ENCODE results near the gene FAM162A.
"Not testable (repeated sequence)": the region's sequence is repeated elsewhere in the genome, so short reads cannot be mapped to it uniquely, and the experiment has no call there.

Gene FAM162A

GRCh38 chr3:122365073-122365472 lies 18.9 kb upstream of the FAM162A start:
- Mint-ChIP-seq H3K27me3 (ENCODE audit: low read depth) (no peaks in the 10 kb centered on the region), H3K4me1 (ENCODE audit: low read depth) (peaks cover 26% of the 10 kb centered on the region), H3K4me3 (no peak overlapping the region), H3K9me3 (no peaks in the 10 kb centered on the region), H3K27ac (peak overlapping the region; percentile 85), H3K36me3 (ENCODE audit: low read depth) (peaks cover 29% of the 10 kb centered on the region)

- Mint-ChIP-seq H3K27ac (peak overlapping the region; percentile 85), H3K36me3 (ENCODE audit: low read depth) (peaks cover 26% of the 10 kb centered on the region), H3K4me1 (ENCODE audit: low read depth) (peaks cover 26% of the 10 kb centered on the region)
- not testable (repeated sequence) for H3K27me3 Mint-ChIP-seq (ENCODE audit: low read depth); H3K4me3 Mint-ChIP-seq; H3K9me3 Mint-ChIP-seq
Measured at GRCh38 chr3:122365582-122366378, 18.2 kb upstream of the FAM162A start.

GRCh38 chr3:122366379-122366749 lies 17.6 kb upstream of the FAM162A start:
- H3K36me3 Mint-ChIP-seq (ENCODE audit: low read depth) = peaks cover 30% of the 10 kb centered on the region
- peak overlapping the region; percentile 67 for H3K27ac Mint-ChIP-seq
- no peaks in the 10 kb centered on the region for H3K9me3 Mint-ChIP-seq
- peaks cover 26% of the 10 kb centered on the region for H3K4me1 Mint-ChIP-seq (ENCODE audit: low read depth)
- H3K4me3 Mint-ChIP-seq = no peak overlapping the region
- no peaks in the 10 kb centered on the region for H3K27me3 Mint-ChIP-seq (ENCODE audit: low read depth)

- H3K9me3 Mint-ChIP-seq = no peaks in the 10 kb centered on the region
- peaks cover 14% of the 10 kb centered on the region for H3K4me1 Mint-ChIP-seq (ENCODE audit: low read depth)
- no peak overlapping the region for H3K4me3 Mint-ChIP-seq
- H3K36me3 Mint-ChIP-seq (ENCODE audit: low read depth) = peaks cover 17% of the 10 kb centered on the region
- H3K27me3 Mint-ChIP-seq (ENCODE audit: low read depth) = no peaks in the 10 kb centered on the region
- H3K27ac Mint-ChIP-seq = no peak overlapping the region
Measured at GRCh38 chr3:122374034-122374433, 9.9 kb upstream of the FAM162A start.

- Mint-ChIP-seq H3K4me3 (no peak overlapping the region), H3K27ac (no peak overlapping the region), H3K9me3 (no peaks in the 10 kb centered on the region), H3K4me1 (ENCODE audit: low read depth) (peaks cover 31% of the 10 kb centered on the region), H3K36me3 (ENCODE audit: low read depth) (peaks cover 16% of the 10 kb centered on the region), H3K27me3 (ENCODE audit: low read depth) (no peaks in the 10 kb centered on the region)
Measured at GRCh38 chr3:122377975-122378374, 6.0 kb upstream of the FAM162A start.

- Mint-ChIP-seq H3K36me3 (ENCODE audit: low read depth) (peaks cover 8% of the 10 kb centered on the region), H3K4me1 (ENCODE audit: low read depth) (peaks cover 50% of the 10 kb centered on the region), H3K4me3 (peak within 1 kb of the TSS; percentile 93), H3K9me3 (no peaks in the 10 kb centered on the region), H3K27me3 (ENCODE audit: low read depth) (no peaks in the 10 kb centered on the region), H3K27ac (peak within 1 kb of the TSS; percentile 90)
Measured at GRCh38 chr3:122382888-122383666, 905 bp upstream of the FAM162A start, which contains the start of gene MIX23. Gene MIX23, minus strand, starts transcription at chr3:122383231. Its CDS starts 7 bp downstream, at chr3:122383224.

GRCh38 chr3:122387709-122388108 lies 3.7 kb downstream of the FAM162A start:
- no peak overlapping the region for H3K4me3 Mint-ChIP-seq
- no peak overlapping the region for H3K27ac Mint-ChIP-seq
- H3K36me3 Mint-ChIP-seq (ENCODE audit: low read depth) = peaks cover 11% of the 10 kb centered on the region
- H3K9me3 Mint-ChIP-seq = no peaks in the 10 kb centered on the region
- no peaks in the 10 kb centered on the region for H3K27me3 Mint-ChIP-seq (ENCODE audit: low read depth)
- peaks cover 38% of the 10 kb centered on the region for H3K4me1 Mint-ChIP-seq (ENCODE audit: low read depth)

- Mint-ChIP-seq H3K4me3 (no peak overlapping the region), H3K27me3 (ENCODE audit: low read depth) (no peaks in the 10 kb centered on the region), H3K9me3 (no peaks in the 10 kb centered on the region), H3K36me3 (ENCODE audit: low read depth) (peaks cover 18% of the 10 kb centered on the region), H3K4me1 (ENCODE audit: low read depth) (peaks cover 42% of the 10 kb centered on the region), H3K27ac (no peak overlapping the region)
Measured at GRCh38 chr3:122389197-122389596, 5.2 kb downstream of the FAM162A start.

- Mint-ChIP-seq H3K4me1 (ENCODE audit: low read depth) (peaks cover 39% of the 10 kb centered on the region), H3K27me3 (ENCODE audit: low read depth) (no peaks in the 10 kb centered on the region), H3K27ac (no peak overlapping the region), H3K36me3 (ENCODE audit: low read depth) (peaks cover 18% of the 10 kb centered on the region), H3K9me3 (no peaks in the 10 kb centered on the region), H3K4me3 (no peak overlapping the region)
Measured at GRCh38 chr3:122389892-122390291, 5.9 kb downstream of the FAM162A start.

GRCh38 chr3:122390665-122391064 lies 6.7 kb downstream of the FAM162A start:
- no peaks in the 10 kb centered on the region for H3K27me3 Mint-ChIP-seq (ENCODE audit: low read depth)
- H3K4me1 Mint-ChIP-seq (ENCODE audit: low read depth) = peaks cover 37% of the 10 kb centered on the region
- H3K4me3 Mint-ChIP-seq = no peak overlapping the region
- peaks cover 19% of the 10 kb centered on the region for H3K36me3 Mint-ChIP-seq (ENCODE audit: low read depth)
- H3K9me3 Mint-ChIP-seq = no peaks in the 10 kb centered on the region
- H3K27ac Mint-ChIP-seq = no peak overlapping the region

GRCh38 chr3:122391681-122392446 lies 7.9 kb downstream of the FAM162A start:
- peaks cover 28% of the 10 kb centered on the region for H3K4me1 Mint-ChIP-seq (ENCODE audit: low read depth)
- no peaks in the 10 kb centered on the region for H3K9me3 Mint-ChIP-seq
- no peak overlapping the region for H3K27ac Mint-ChIP-seq
- H3K36me3 Mint-ChIP-seq (ENCODE audit: low read depth) = peaks cover 17% of the 10 kb centered on the region
- H3K4me3 Mint-ChIP-seq = no peak overlapping the region
- no peaks in the 10 kb centered on the region for H3K27me3 Mint-ChIP-seq (ENCODE audit: low read depth)

GRCh38 chr3:122392868-122393844 lies 9.2 kb downstream of the FAM162A start:
- H3K4me1 Mint-ChIP-seq (ENCODE audit: low read depth) = peaks cover 23% of the 10 kb centered on the region

GRCh38 chr3:122394173-122394572 lies 10.2 kb downstream of the FAM162A start:
- peaks cover 19% of the 10 kb centered on the region for H3K4me1 Mint-ChIP-seq (ENCODE audit: low read depth)
- H3K4me3 Mint-ChIP-seq = no peak overlapping the region
- peaks cover 12% of the 10 kb centered on the region for H3K36me3 Mint-ChIP-seq (ENCODE audit: low read depth)
- H3K27ac Mint-ChIP-seq = no peak overlapping the region
- no peaks in the 10 kb centered on the region for H3K9me3 Mint-ChIP-seq
- no peaks in the 10 kb centered on the region for H3K27me3 Mint-ChIP-seq (ENCODE audit: low read depth)

More at GRCh38 chr3:122392868-122393844, 9.2 kb downstream of the FAM162A start:
- no peaks in the 10 kb centered on the region for H3K9me3 Mint-ChIP-seq
- no peaks in the 10 kb centered on the region for H3K27me3 Mint-ChIP-seq (ENCODE audit: low read depth)
- no peak overlapping the region for H3K27ac Mint-ChIP-seq
- H3K36me3 Mint-ChIP-seq (ENCODE audit: low read depth) = peaks cover 16% of the 10 kb centered on the region
- H3K4me3 Mint-ChIP-seq = no peak overlapping the region

Data from T-helper 1 cell treated with Interleukin-12 subunit alpha and Interleukin-12 subunit beta and Interleukin-4 antibody, amounts not matched to agents 30 μg/mL and 1 μg/mL, for 36 hours (primary cell).